ENCODE measurements around the gene INHBB. TPM values are rescaled to one million over a fixed set of nuclear protein-coding genes. Genes with fewer than 3 reads are reported as not detected.

Gene INHBB
- total and polyA plus RNA-seq, 7 donors = 0.60 to 1.8 (median 1.2) TPM; not detected in 1

DNA sequence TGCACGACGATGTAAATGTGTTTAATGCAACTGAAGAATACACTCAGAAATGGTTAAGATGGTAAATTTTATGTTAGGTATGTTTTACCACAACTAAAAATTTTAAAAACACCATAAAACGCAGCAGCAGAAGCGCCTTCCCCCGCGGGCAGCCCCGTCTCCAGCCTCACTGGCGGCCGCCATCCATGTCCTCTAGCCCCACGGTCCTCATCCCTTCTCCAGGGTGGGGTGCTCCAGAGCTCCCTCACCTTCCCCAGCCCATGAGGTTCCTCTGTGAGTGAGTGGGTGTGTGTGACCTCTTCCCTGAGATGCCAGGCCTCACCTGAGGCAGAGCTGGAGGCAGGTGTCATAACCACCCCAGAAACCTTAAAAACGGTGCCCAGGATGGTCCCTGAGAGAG lies 17.0 kb downstream of the INHBB start:
- Histone ChIP-seq H3K4me3 (no peak overlapping the region), H3K27ac (no peak overlapping the region), H3K4me1 (no peaks in the 10 kb centered on the region), H3K9me3 (no peaks in the 10 kb centered on the region), H3K36me3 (no peaks in the 10 kb centered on the region), H3K27me3 (no peaks in the 10 kb centered on the region)
- 88 to 92% methylated on average over 11 of the region's 11 CpGs for WGBS, 2 donors
- no peak for DNase-seq
- TF ChIP-seq, protein P1, sequence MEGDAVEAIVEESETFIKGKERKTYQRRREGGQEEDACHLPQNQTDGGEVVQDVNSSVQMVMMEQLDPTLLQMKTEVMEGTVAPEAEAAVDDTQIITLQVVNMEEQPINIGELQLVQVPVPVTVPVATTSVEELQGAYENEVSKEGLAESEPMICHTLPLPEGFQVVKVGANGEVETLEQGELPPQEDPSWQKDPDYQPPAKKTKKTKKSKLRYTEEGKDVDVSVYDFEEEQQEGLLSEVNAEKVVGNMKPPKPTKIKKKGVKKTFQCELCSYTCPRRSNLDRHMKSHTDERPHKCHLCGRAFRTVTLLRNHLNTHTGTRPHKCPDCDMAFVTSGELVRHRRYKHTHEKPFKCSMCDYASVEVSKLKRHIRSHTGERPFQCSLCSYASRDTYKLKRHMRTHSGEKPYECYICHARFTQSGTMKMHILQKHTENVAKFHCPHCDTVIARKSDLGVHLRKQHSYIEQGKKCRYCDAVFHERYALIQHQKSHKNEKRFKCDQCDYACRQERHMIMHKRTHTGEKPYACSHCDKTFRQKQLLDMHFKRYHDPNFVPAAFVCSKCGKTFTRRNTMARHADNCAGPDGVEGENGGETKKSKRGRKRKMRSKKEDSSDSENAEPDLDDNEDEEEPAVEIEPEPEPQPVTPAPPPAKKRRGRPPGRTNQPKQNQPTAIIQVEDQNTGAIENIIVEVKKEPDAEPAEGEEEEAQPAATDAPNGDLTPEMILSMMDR (IDR thresholded peaks at IDR 0.05) = no peak
- TF ChIP-seq EP300 (IDR thresholded peaks at IDR 0.05) (no peak), POLR2A (IDR thresholded peaks at IDR 0.05) (no peak), POLR2AphosphoS5 (IDR thresholded peaks at IDR 0.05) (no peak)
- intact Hi-C loops (cut with DNase I) = no loop called here

- H3K4me1 ChIP-seq = no peaks in the 10 kb centered on the region
- 81 to 83% methylated on average over 13 of the region's 13 CpGs for WGBS, 2 donors
- intact Hi-C loops (cut with DNase I) = no loop called here
Measured at GRCh38 chr2:120365236-120365793, 19.4 kb downstream of the INHBB start.

DNA sequence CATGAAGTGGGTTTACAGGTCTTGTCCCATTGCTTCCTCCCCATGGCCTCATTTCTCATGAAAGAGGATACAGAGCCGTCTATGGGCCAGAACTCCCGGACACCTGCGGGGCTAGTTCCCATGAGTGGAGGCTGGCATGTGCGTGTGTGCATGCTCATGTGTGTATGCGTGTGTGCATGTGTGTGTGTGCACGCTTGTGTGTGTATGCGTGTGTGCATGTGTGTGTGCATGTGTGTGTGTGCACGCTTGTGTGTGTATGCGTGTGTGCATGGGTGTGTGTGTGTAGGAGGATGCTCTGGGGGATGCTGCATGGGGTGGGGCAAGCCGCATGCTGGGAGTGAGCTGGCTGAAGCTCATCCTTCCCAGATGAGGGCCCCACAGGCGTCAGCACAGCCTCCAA lies 20.8 kb downstream of the INHBB start:
- Histone ChIP-seq H3K27me3 (no peaks in the 10 kb centered on the region), H3K4me1 (no peaks in the 10 kb centered on the region), H3K36me3 (no peaks in the 10 kb centered on the region), H3K27ac (no peak overlapping the region), H3K9me3 (no peaks in the 10 kb centered on the region), H3K4me3 (no peak overlapping the region)
- intact Hi-C loops (cut with DNase I) = no loop called here
- TF ChIP-seq POLR2A (IDR thresholded peaks at IDR 0.05) (no peak), EP300 (IDR thresholded peaks at IDR 0.05) (no peak), POLR2AphosphoS5 (IDR thresholded peaks at IDR 0.05) (no peak)
- TF ChIP-seq, protein P1 (IDR thresholded peaks at IDR 0.05) = no peak
- DNase-seq = no peak
- WGBS, 2 donors = 91 to 93% methylated on average over 11 of the region's 11 CpGs

More at GRCh38 chr2:120365236-120365793, 19.4 kb downstream of the INHBB start:
- no peak overlapping the region for H3K27ac ChIP-seq
- no peak overlapping the region for H3K4me3 ChIP-seq
- DNase-seq = no peak
- H3K36me3 ChIP-seq = no peaks in the 10 kb centered on the region
- TF ChIP-seq POLR2A (IDR thresholded peaks at IDR 0.05) (no peak), EP300 (IDR thresholded peaks at IDR 0.05) (no peak), POLR2AphosphoS5 (IDR thresholded peaks at IDR 0.05) (no peak)
- TF ChIP-seq, protein P1 (IDR thresholded peaks at IDR 0.05) = no peak
- no peaks in the 10 kb centered on the region for H3K9me3 ChIP-seq
- H3K27me3 ChIP-seq = no peaks in the 10 kb centered on the region

- intact Hi-C loops (cut with DNase I) = no loop called here
- WGBS, 2 donors = 80 to 83% methylated on average over 8 of the region's 8 CpGs
Measured at GRCh38 chr2:120367221-120367620, 21.3 kb downstream of the INHBB start.

More at GRCh38 chr2:120367221-120367620, 21.3 kb downstream of the INHBB start:
- no peak overlapping the region for H3K4me3 ChIP-seq
- H3K36me3 ChIP-seq = no peaks in the 10 kb centered on the region
- H3K9me3 ChIP-seq = no peaks in the 10 kb centered on the region
- TF ChIP-seq POLR2A (IDR thresholded peaks at IDR 0.05) (no peak), EP300 (IDR thresholded peaks at IDR 0.05) (no peak), POLR2AphosphoS5 (IDR thresholded peaks at IDR 0.05) (no peak)
- TF ChIP-seq, protein P1 (IDR thresholded peaks at IDR 0.05) = no peak
- H3K4me1 ChIP-seq = no peaks in the 10 kb centered on the region
- DNase-seq = no peak
- no peak overlapping the region for H3K27ac ChIP-seq
- H3K27me3 ChIP-seq = no peaks in the 10 kb centered on the region
